Fibroblast of the aortic adventitia (primary cell): ENCODE measurements around the gene FAM217A. TPM values are rescaled to one million over a fixed set of nuclear protein-coding genes. Genes with fewer than 3 reads are reported as not detected.
A peak's percentile ranks its signal among the peaks of the same experiment; 100 is the strongest.

Source experiments
- DNase-seq: peaks from one replicate; pipeline ENCODE4 v3.0.0-alpha.2; 2010; ENCODE audit warnings: low read depth
- H3K4me3 ChIP-seq: 2 replicates; pipeline ENCODE4 v1.5.1; 2011; ENCODE audit warnings: low read depth, mild to moderate bottlenecking, control low read depth, low read length, moderate library complexity
- total RNA-seq: library from RNA; depleted of rRNA; stranded (reverse); fragments of >200 nt; gene quantifications from 2 replicates; pipeline ENCODE4 v1.2.3, GENCODE V29; 2012; ENCODE audit warnings: low replicate concordance
- TF ChIP-seq, protein P1 (sequence below): IDR thresholded peaks from 2 replicates; pipeline ENCODE4 v1.5.1; 2011; ENCODE audit warnings: mild to moderate bottlenecking, low read length, control low read depth, inconsistent platforms; ENCODE audit not compliant: insufficient read depth

The FAM217A gene
- total RNA-seq, 1 donor: not detected

DNA sequence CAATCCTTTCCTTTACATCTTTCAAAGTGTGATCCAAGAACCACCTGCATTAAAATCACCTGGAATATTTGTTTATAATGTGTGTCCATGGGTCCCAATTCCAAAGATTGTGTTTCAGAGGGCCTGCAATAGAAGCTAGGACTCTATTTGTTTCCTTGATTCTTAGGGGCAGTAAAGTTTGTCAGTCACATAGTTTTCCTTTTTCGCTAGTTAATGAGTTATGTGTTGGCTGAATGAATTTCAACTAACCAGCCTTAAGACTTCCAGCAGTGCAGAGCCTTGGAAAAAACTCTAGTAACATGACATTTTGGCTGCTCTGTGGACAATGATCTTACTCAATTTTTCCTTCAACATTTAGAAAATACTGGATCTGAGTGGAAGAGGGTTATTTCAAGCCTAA lies 11.3 kb downstream of the FAM217A start:
- DNase-seq: no peak
- TF ChIP-seq, protein P1, sequence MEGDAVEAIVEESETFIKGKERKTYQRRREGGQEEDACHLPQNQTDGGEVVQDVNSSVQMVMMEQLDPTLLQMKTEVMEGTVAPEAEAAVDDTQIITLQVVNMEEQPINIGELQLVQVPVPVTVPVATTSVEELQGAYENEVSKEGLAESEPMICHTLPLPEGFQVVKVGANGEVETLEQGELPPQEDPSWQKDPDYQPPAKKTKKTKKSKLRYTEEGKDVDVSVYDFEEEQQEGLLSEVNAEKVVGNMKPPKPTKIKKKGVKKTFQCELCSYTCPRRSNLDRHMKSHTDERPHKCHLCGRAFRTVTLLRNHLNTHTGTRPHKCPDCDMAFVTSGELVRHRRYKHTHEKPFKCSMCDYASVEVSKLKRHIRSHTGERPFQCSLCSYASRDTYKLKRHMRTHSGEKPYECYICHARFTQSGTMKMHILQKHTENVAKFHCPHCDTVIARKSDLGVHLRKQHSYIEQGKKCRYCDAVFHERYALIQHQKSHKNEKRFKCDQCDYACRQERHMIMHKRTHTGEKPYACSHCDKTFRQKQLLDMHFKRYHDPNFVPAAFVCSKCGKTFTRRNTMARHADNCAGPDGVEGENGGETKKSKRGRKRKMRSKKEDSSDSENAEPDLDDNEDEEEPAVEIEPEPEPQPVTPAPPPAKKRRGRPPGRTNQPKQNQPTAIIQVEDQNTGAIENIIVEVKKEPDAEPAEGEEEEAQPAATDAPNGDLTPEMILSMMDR: no peak
- H3K4me3 ChIP-seq: no peak overlapping the region

DNA sequence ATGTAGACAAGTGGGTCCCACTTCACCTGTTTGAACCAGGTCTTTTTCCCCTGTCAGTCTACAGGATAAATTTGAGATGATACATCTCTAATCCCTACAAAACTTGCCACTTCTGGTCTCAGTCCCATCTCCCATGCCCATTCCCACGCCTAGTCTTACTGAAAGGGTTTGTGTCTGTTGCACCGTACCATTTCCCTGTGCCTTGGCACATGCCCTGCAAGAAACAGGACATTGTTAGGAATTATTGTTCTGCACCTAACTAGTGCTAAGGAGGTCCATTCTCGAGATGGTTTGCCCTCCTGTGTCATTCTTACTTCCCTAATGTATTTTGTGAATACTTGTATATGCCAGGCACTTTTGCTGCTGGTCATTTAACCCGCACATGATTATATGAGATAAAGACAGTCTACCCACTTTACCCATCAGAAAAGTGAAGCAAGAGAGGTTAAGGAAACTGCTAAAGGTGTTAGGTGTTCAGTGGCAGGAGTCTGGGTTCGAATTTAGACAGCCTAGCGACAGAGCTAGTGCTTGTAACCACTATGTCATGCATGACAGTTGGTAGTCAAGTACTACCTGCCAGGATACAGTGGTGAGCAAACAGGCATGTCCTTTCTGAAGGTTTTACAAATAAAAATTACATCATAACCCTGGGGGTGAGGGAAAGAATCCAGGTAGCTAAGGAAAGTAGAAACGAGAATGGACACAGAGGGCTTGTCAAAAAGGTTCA lies 12.7 kb downstream of the FAM217A start:
- H3K4me3 ChIP-seq: no peak overlapping the region
- no peak for DNase-seq
- TF ChIP-seq, protein P1: no peak

DNA sequence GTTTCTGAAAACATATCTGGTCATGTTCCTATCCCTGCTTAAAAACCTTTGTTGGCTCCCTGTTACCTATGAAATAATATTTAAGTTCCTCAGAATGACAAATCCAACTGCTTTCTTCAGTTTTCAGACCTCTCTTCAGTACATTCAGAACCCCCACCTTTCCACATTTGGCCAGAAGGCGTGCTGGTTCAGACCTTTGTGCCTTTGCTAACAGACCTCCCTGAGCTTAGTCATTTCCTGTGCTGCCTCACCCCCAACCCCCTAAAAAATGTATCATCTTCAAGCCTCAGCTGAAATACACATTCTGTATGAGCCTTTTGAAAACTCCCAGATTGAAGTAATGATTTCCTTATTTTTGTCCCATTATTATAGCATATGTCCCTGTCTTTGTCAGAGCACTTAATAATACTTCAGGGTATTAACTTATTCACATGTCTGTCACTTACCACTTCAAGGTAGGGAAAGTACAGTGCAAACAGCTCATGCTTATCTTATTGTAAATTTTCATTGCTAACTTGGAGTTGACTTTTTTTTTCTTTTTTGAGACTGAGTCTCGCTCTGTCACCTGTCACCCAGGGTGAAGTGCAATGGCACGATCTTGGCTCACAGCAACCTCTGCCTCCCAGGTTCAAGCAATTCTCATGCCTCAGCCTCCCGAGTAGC lies 19.7 kb downstream of the FAM217A start:
- TF ChIP-seq, protein P1: peak; percentile 38
- no peak overlapping the region for H3K4me3 ChIP-seq
- peak; percentile 71 for DNase-seq

DNA sequence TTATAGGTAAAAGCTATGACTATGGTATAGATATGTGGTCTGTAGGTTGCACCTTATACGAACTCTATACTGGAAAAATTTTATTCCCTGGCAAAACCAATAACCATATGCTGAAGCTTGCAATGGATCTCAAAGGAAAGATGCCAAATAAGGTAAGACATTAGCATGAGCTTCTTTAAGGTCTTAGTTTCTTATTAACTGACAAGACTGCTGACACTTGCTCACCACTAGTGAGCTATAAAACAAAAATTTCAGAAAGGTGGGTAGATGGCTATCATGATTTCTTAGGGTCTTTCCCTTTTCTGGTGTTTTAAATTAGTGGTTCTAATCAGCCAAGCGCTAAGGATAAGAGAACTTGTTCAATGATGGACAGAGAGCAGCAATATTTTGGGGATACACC lies 21.9 kb downstream of the FAM217A start:
- TF ChIP-seq, protein P1: no peak
- no peak overlapping the region for H3K4me3 ChIP-seq
- DNase-seq: no peak

DNA sequence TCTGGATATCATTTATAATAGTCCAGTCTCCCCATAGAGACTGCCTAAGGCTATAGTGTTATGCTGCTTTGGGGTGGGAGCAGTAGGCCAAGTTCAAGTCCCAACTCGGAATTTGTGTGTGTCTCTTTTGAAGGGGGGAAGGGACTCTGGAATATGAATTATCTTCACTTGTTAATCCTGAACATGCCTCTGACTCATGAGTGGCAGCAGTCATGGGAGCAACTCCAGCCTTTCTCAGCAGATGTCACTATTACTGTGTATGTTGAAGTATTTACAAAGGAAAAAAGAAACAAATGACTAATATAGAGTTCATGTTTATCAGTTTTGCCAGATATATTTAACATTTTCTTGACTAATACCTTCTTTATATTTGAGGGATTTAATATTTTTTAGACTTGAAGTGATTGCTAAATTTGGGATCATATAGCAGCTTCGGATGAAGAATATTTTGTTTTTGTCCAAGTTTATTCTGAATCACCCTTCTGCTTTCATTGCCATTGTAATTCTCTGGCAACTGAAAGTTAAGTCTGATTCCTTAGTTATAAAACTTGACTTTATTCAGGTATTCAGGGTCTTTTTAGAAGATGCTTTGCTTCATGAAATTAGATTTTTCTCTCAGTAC lies 23.4 kb downstream of the FAM217A start:
- no peak overlapping the region for H3K4me3 ChIP-seq
- TF ChIP-seq, protein P1: peak; percentile 21
- peak; percentile 69 for DNase-seq

DNA sequence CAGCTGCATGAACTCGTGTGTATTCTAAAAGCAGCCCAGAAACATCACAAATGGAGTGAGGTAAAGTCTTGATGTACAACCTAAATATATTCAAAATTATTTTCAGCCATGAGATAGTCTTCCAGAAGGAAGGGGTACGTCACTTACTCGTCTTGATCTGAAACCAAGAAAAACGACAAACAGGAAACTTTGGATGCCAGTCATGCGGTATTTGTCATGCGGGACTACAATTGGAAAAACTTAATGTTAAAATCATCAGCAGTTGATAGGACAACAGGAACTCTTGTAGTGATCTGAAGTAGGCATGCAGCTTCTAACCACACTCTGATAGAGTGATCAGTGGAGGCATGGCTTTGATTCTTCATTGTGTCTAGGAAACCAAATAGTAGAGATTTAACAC lies 29.7 kb downstream of the FAM217A start:
- DNase-seq: no peak

More for the DNA sequence above, 29.7 kb downstream of the FAM217A start:
- no peak overlapping the region for H3K4me3 ChIP-seq
- TF ChIP-seq, protein P1: no peak
